H9 (cell line): Measurements from ENCODE around the gene EEF2K. TPM values are rescaled to one million over a fixed set of nuclear protein-coding genes. Genes with fewer than 3 reads are reported as not detected.

Source experiments
- DNase-seq: peaks from one replicate; pipeline ENCODE4 v3.0.0-alpha.2; 2017
- H2AFZ ChIP-seq: one replicate; pipeline ENCODE4 v1.6.1; 2013; ENCODE audit warnings: mild to moderate bottlenecking, low read length, control low read depth, moderate library complexity
- H2AK5ac ChIP-seq: 2 replicates; pipeline ENCODE4 v1.6.1; 2013; ENCODE audit warnings: low read length, control low read depth, mixed read lengths; ENCODE audit not compliant: insufficient read length
- H2BK120ac ChIP-seq: one replicate; pipeline ENCODE4 v1.6.1; 2013; ENCODE audit warnings: low read depth, mild to moderate bottlenecking, low read length, control low read depth, inconsistent platforms; ENCODE audit not compliant: poor library complexity, severe bottlenecking
- H2BK12ac ChIP-seq: 2 replicates; pipeline ENCODE4 v1.6.1; 2013; ENCODE audit warnings: low read length, control low read depth, mixed read lengths, low read depth; ENCODE audit not compliant: insufficient read length
- H2BK15ac ChIP-seq: 2 replicates; pipeline ENCODE4 v1.6.1; 2013; ENCODE audit warnings: low read depth, low read length, control low read depth
- H2BK20ac ChIP-seq: one replicate; pipeline ENCODE4 v1.6.1; 2013; ENCODE audit warnings: low read depth, mild to moderate bottlenecking, low read length, control low read depth, inconsistent platforms; ENCODE audit not compliant: poor library complexity, severe bottlenecking
- H2BK5ac ChIP-seq: 2 replicates; pipeline ENCODE4 v1.6.1; 2013; ENCODE audit warnings: low read length, control low read depth, mixed read lengths; ENCODE audit not compliant: insufficient read length
- H3K14ac ChIP-seq: 2 replicates; pipeline ENCODE4 v1.6.1; 2013; ENCODE audit warnings: low read length, control low read depth; ENCODE audit not compliant: insufficient read depth
- H3K18ac ChIP-seq: 2 replicates; pipeline ENCODE4 v1.6.1; 2013; ENCODE audit warnings: low read depth, mild to moderate bottlenecking, mixed read lengths, low read length, control low read depth; ENCODE audit not compliant: insufficient read length
- H3K23ac ChIP-seq: 2 replicates; pipeline ENCODE4 v1.6.1; 2013; ENCODE audit warnings: low read length, control low read depth, mixed read lengths, low read depth; ENCODE audit not compliant: insufficient read length
- H3K23me2 ChIP-seq: 2 replicates; pipeline ENCODE4 v1.6.1; 2013; ENCODE audit warnings: low read depth, mild to moderate bottlenecking, mixed read lengths, low read length, control low read depth; ENCODE audit not compliant: insufficient read length, poor library complexity, severe bottlenecking
- H3K27ac ChIP-seq: 2 replicates; pipeline ENCODE4 v1.5.1; 2013; ENCODE audit warnings: low read length, control low read depth, mixed read lengths, low read depth; ENCODE audit not compliant: insufficient read length
- H3K27me3 ChIP-seq: 2 replicates; pipeline ENCODE4 v1.6.1; 2013; ENCODE audit warnings: low read length, control low read depth, inconsistent platforms; ENCODE audit not compliant: insufficient read depth
- H3K4ac ChIP-seq: 2 replicates; pipeline ENCODE4 v1.6.1; 2013; ENCODE audit warnings: low read depth, mild to moderate bottlenecking, control low read depth, inconsistent platforms, low read length, moderate library complexity
- H3K4me1 ChIP-seq: 2 replicates; pipeline ENCODE4 v1.6.1; 2013; ENCODE audit warnings: low read length, control low read depth, inconsistent platforms; ENCODE audit not compliant: insufficient read depth
- H3K4me2 ChIP-seq: 2 replicates; pipeline ENCODE4 v1.6.1; 2013; ENCODE audit warnings: low read length, control low read depth, mixed read lengths; ENCODE audit not compliant: insufficient read length, insufficient read depth
- H3K56ac ChIP-seq: 2 replicates; pipeline ENCODE4 v1.6.1; 2013; ENCODE audit warnings: low read depth, mild to moderate bottlenecking, mixed read lengths, low read length, control low read depth; ENCODE audit not compliant: insufficient read length
- H3K79me1 ChIP-seq: 2 replicates; pipeline ENCODE4 v1.6.1; 2013; ENCODE audit warnings: low read depth, mild to moderate bottlenecking, moderate library complexity, low read length, control low read depth, inconsistent platforms; ENCODE audit not compliant: insufficient read depth, poor library complexity, severe bottlenecking
- H3K79me2 ChIP-seq: 2 replicates; pipeline ENCODE4 v1.6.1; 2013; ENCODE audit warnings: low read length, control low read depth, inconsistent platforms; ENCODE audit not compliant: insufficient read depth
- H3K9ac ChIP-seq: 2 replicates; pipeline ENCODE4 v1.6.1; 2013; ENCODE audit warnings: low read length, control low read depth, mixed read lengths; ENCODE audit not compliant: insufficient read length; ENCODE audit errors: extremely low read depth
- H3K9me3 ChIP-seq: one replicate; pipeline ENCODE4 v1.6.1; 2013; ENCODE audit warnings: low read depth, low read length, inconsistent platforms; ENCODE audit not compliant: control insufficient read depth
- H3T11ph ChIP-seq: one replicate; pipeline ENCODE4 v1.6.1; 2013; ENCODE audit warnings: mild to moderate bottlenecking, low read length, control low read depth, inconsistent platforms
- H4K20me1 ChIP-seq: one replicate; pipeline ENCODE4 v1.6.1; 2013; ENCODE audit not compliant: control insufficient read depth, insufficient read length, insufficient read depth
- H4K5ac ChIP-seq: 2 replicates; pipeline ENCODE4 v1.6.1; 2013; ENCODE audit warnings: low read depth, mild to moderate bottlenecking, mixed read lengths, low read length, control low read depth; ENCODE audit not compliant: insufficient read length
- H4K8ac ChIP-seq: replicated peaks from 2 replicates; pipeline ENCODE4 v1.6.1; 2013; ENCODE audit warnings: low read length, control low read depth, mixed read lengths, low read depth; ENCODE audit not compliant: insufficient read length
- H4K91ac ChIP-seq: 2 replicates; pipeline ENCODE4 v1.6.1; 2013; ENCODE audit warnings: low read depth, mild to moderate bottlenecking, moderate library complexity, mixed read lengths, low read length, control low read depth; ENCODE audit not compliant: insufficient read length
- H3K27ac Mint-ChIP-seq, 3 experiments: 2 replicates in 2 of 3; 3 replicates in 1 of 3; pipeline ENCODE4 v1.8.0; 2020 to 2021; ENCODE audit warnings: mixed read lengths in 3 of 3, mild to moderate bottlenecking in 1 of 3, moderate library complexity in 1 of 3
- H3K27me3 Mint-ChIP-seq: 2 replicates; pipeline ENCODE4 v1.8.0; 2021; ENCODE audit warnings: low read depth, mild to moderate bottlenecking, moderate library complexity, mixed read lengths
- H3K36me3 Mint-ChIP-seq, 3 experiments: 2 replicates in 2 of 3; 3 replicates in 1 of 3; pipeline ENCODE4 v1.8.0; 2020 to 2021; ENCODE audit warnings: low read depth in 3 of 3, mixed read lengths in 3 of 3; ENCODE audit not compliant: insufficient read depth in 1 of 3
- H3K4me1 Mint-ChIP-seq, 2 experiments: 2 replicates each; pipeline ENCODE4 v1.8.0; 2020; ENCODE audit warnings: mixed read lengths in 2 of 2
- H3K4me3 Mint-ChIP-seq, 2 experiments: 2 replicates in 1 of 2; 3 replicates in 1 of 2; pipeline ENCODE4 v1.8.0; 2020 to 2021; ENCODE audit warnings: mild to moderate bottlenecking in 2 of 2, mixed read lengths in 2 of 2, moderate library complexity in 1 of 2
- H3K9me3 Mint-ChIP-seq, 2 experiments: 2 replicates in 1 of 2; 3 replicates in 1 of 2; pipeline ENCODE4 v1.8.0; 2020; ENCODE audit warnings: mild to moderate bottlenecking in 2 of 2, mixed read lengths in 2 of 2, moderate library complexity in 1 of 2
- CTCF ChIP-seq: fragments of 200-600 bp; sonication (generic); conservative IDR thresholded peaks from 3 replicates; pipeline ENCODE4 v1.8.0; 2021; ENCODE audit warnings: antibody characterized with exemption, mild to moderate bottlenecking
- WGBS: extraction: QIAGEN DNeasy Blood & Tissue Kit; methylation state at CpG from one replicate; pipeline ENCODE4 v1.1.7; 2013; ENCODE audit warnings: missing lambda C conversion rate, low lambda C conversion rate, mixed read lengths; ENCODE audit not compliant: insufficient read length; ENCODE audit errors: extremely low coverage; 5-methylcytosine and 5-hydroxymethylcytosine counted together
- total RNA-seq: library from RNA; stranded (reverse); gene quantifications from 2 replicates; pipeline ENCODE4 v1.2.1, GENCODE V29; 2021

Gene EEF2K
- total RNA-seq, 1 experiment from 2014 or later = 20.7 TPM

GRCh38 chr16:22203091-22203490, 3.0 kb upstream of the EEF2K start:
- Histone ChIP-seq H4K91ac (no peak overlapping the region), H3K79me2 (peaks cover 6% of the 10 kb centered on the region; the same call in 1 of the 2 replicates), H4K8ac (no peak overlapping the region), H3K27me3 (no peaks in the 10 kb centered on the region), H3K4me1 (peaks cover 5% of the 10 kb centered on the region; the same call in 1 of the 2 replicates), H3K18ac (no peak overlapping the region), H2BK12ac (no peak overlapping the region), H2BK15ac (no peak overlapping the region), H3K79me1 (peaks cover 8% of the 10 kb centered on the region), H2BK5ac (no peak overlapping the region), H3K9me3 (no peaks in the 10 kb centered on the region), H3K4me2 (no peak overlapping the region), H2BK120ac (no peak overlapping the region), H4K5ac (no peak overlapping the region), H3K23me2 (peaks cover 14% of the 10 kb centered on the region), H3K23ac (no peak overlapping the region), H2BK20ac (no peak overlapping the region), H3K9ac (no peak overlapping the region), H2AFZ (no peak overlapping the region), H3T11ph (no peak overlapping the region), H3K27ac (no peak overlapping the region), H2AK5ac (no peak overlapping the region), H3K56ac (no peak overlapping the region), H3K4ac (no peak overlapping the region), H3K14ac (no peak overlapping the region), H4K20me1 (no peaks in the 10 kb centered on the region)
- Mint-ChIP-seq H3K36me3 (no peaks in the 10 kb centered on the region), H3K4me1 (peaks cover 16 to 17% of the 10 kb centered on the region in 2 experiments), H3K9me3 (no peaks in the 10 kb centered on the region; a peak in 1 of 5 replicates), H3K4me3 (no peak overlapping the region), H3K27me3 (no peaks in the 10 kb centered on the region), H3K27ac (no peak overlapping the region)
- no peak for TF ChIP-seq CTCF
- no CpG with 5 or more reads among the region's 5 CpGs for WGBS
- DNase-seq = no peak
